GM19043 (cell line): Measurements from ENCODE around the gene ARHGAP9.
"Not testable (repeated sequence)": the region's sequence is repeated elsewhere in the genome, so short reads cannot be mapped to it uniquely, and the experiment has no call there.

ENCODE experiments used
- ATAC-seq: cut with Tn5 transposase; IDR thresholded peaks from one replicate; pipeline ENCODE4 v1.9.1; 2021; ENCODE audit warnings: low read depth; ENCODE audit not compliant: unreplicated experiment

ARHGAP9 gene

GRCh38 chr12:57517718-57518117 lies 38.1 kb upstream of the ARHGAP9 start:
- not testable (repeated sequence) for ATAC-seq

- ATAC-seq, result no peak
These were observed 37.5 kb upstream of the ARHGAP9 start for GRCh38 chr12:57517187-57517586.

- no peak for ATAC-seq
These were observed 37.0 kb upstream of the ARHGAP9 start for GRCh38 chr12:57516617-57517153.

- ATAC-seq, result no peak
These were observed 36.4 kb upstream of the ARHGAP9 start for GRCh38 chr12:57515934-57516541.

- no peak for ATAC-seq
These were observed 35.8 kb upstream of the ARHGAP9 start for GRCh38 chr12:57515408-57515933.

GRCh38 chr12:57514720-57515407 lies 35.2 kb upstream of the ARHGAP9 start:
- ATAC-seq, result no peak

- not testable (repeated sequence) for ATAC-seq
These were observed 34.6 kb upstream of the ARHGAP9 start for GRCh38 chr12:57514246-57514645.

- ATAC-seq, result not testable (repeated sequence)
These were observed 34.0 kb upstream of the ARHGAP9 start for GRCh38 chr12:57513677-57514076.

GRCh38 chr12:57513266-57513665 lies 33.6 kb upstream of the ARHGAP9 start:
- ATAC-seq, result no peak

GRCh38 chr12:57512665-57513064 lies 33.0 kb upstream of the ARHGAP9 start:
- no peak for ATAC-seq

GRCh38 chr12:57511588-57512325 lies 32.1 kb upstream of the ARHGAP9 start:
- ATAC-seq, result no peak

GRCh38 chr12:57511161-57511560 lies 31.5 kb upstream of the ARHGAP9 start:
- ATAC-seq, result no peak

- not testable (repeated sequence) for ATAC-seq
These were observed 28.1 kb upstream of the ARHGAP9 start for GRCh38 chr12:57507796-57508195.

GRCh38 chr12:57506541-57506940 lies 26.9 kb upstream of the ARHGAP9 start:
- ATAC-seq, result not testable (repeated sequence)

- ATAC-seq, result not testable (repeated sequence)
These were observed 22.8 kb upstream of the ARHGAP9 start for GRCh38 chr12:57502311-57502969.

- no peak for ATAC-seq
These were observed 20.5 kb upstream of the ARHGAP9 start for GRCh38 chr12:57500213-57500612.

GRCh38 chr12:57498571-57498970 lies 18.9 kb upstream of the ARHGAP9 start:
- ATAC-seq, result no peak

- no peak for ATAC-seq
These were observed 18.5 kb upstream of the ARHGAP9 start for GRCh38 chr12:57498132-57498502.

- no peak for ATAC-seq
These were observed 17.8 kb upstream of the ARHGAP9 start for GRCh38 chr12:57497223-57498131.

- no peak for ATAC-seq
These were observed 17.2 kb upstream of the ARHGAP9 start for GRCh38 chr12:57496822-57497221.
